GM10847 (cell line): ENCODE measurements around the gene TNFSF13.

Experiments used
- POLR2A ChIP-seq: IDR thresholded peaks from 2 replicates; pipeline ENCODE4 v1.6.1; 2011; ENCODE audit not compliant: insufficient read length; ENCODE audit errors: extremely low read depth

The TNFSF13 gene

DNA sequence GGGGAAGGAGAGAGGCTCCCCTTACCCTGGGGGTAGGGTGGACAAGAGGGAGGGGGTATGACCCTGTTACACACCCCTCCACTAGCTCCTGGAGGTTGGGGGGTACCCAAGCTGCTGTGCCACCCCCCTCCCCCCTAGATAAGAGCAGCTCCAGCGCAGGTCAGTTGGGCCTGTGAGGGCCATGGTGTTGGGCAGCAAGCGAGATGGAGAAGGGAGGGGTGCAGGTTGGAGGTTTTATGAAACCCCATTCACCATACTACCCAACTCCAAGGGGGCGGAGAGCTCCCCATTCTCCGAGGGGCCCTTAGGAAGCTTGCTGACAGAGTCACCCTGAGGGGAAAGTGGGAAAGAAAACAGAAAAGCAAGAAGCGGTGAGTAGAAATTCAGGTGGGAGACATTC, 33.0 kb downstream of the TNFSF13 start:
- TF ChIP-seq POLR2A: no peak

DNA sequence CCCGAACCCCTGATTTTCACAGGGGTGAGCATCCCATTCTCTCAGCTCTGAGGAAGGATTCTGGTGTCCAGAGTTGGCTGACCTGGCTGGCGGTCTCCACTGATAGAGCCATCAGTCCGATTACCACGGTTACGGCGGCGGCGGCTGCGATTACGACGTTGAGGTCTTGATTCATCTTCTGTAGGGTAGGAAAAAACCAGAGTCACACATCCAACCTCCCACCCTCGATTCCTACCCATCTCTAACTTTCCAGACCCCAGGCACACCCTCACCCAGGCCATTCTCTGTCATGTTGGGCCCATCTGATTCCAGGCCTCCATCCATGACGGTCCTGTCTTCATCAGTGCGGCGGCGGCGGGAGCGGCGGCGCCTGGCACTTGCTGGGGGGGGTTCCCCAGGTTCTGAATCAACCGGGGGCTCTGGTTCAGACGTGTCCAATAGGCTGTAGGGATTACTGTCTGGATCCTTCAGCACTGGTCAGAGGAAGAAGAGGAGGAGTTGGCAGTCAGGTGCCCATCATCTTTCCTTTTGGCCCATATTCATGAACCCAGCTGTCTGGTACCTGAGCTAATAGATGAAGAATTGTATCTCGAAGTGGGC, 34.0 kb downstream of the TNFSF13 start:
- TF ChIP-seq POLR2A: no peak

DNA sequence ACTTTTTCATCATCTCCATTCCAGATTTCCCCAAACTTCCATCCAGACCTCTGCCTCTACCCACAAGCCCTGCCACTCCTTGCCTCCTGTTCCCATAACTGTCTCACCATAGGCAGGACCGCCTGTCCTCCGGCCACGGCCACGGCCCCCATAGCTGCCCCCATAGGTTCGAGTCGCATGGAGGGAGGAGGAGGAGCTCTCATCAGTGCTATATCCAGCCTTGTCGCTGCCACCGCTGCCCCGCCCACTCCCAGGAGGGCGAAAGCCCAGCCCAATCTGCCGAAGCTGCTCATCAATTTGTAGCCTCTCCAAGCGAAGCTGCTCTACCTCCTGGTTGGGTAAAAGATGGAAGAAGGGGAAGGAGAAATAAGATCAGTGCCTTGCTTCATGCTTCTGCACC, 34.7 kb downstream of the TNFSF13 start:
- TF ChIP-seq POLR2A: no peak

DNA sequence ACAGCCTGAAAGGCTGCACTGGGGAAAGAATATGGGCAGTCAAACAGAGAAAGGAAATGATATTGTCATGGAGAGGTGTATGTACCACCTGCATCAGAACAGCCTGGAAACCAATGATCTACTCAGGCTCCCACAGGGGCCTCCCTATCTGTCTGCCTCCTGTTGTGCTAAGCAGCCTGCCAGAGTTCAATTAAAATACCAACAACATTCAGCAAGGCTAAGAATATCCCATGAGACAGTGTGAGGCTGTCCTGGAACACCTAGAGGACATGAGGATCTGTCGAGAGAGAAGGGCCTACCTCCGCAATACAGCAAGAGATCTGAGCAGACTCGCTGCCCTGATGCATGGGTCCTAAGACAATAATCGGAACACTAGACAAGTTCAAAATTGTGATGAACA, 47.7 kb downstream of the TNFSF13 start:
- no peak for TF ChIP-seq POLR2A

DNA sequence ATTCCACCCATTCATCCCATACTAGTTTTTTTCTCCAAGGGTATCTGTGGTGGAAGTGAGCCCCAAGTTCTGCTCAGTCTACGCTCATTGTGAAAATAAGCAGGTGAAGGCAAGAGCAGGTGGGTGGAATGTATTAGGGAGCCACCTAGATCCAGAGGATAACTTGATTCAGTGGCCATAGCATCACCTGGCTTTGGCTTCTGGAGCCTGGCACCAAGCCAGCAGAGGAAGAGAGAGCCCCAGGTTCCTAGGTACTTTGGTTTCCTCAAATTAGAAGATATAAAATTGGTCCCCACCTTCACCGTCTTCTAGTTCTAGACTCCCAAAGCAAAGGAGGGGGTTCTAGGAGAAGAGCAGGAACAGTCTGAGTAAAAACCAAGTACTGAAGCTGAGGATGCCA, 52.1 kb downstream of the TNFSF13 start:
- TF ChIP-seq POLR2A: no peak
